NB4 (cell line): ENCODE measurements around the gene KLHDC10.
"Not testable (repeated sequence)": the region's sequence is repeated elsewhere in the genome, so short reads cannot be mapped to it uniquely, and the experiment has no call there.

Experiments used
- DNase-seq: peaks from one replicate; pipeline ENCODE4 v3.0.0; 2010; ENCODE audit warnings: low read depth
- H3K4me3 ChIP-seq: one replicate; pipeline ENCODE4 v1.5.1; 2011; ENCODE audit warnings: mild to moderate bottlenecking, low read depth, low read length, moderate library complexity
- CTCF ChIP-seq: IDR thresholded peaks from one replicate; pipeline ENCODE4 v1.5.1; 2012; ENCODE audit warnings: low read depth, low read length
- MAX ChIP-seq: IDR thresholded peaks from 2 replicates; pipeline ENCODE4 v1.6.1; 2011; ENCODE audit warnings: low read depth, low read length
- MYC ChIP-seq: IDR thresholded peaks from 2 replicates; pipeline ENCODE4 v1.6.1; 2011; ENCODE audit warnings: low read depth, low read length
- POLR2A ChIP-seq: IDR thresholded peaks from 2 replicates; pipeline ENCODE4 v1.6.1; 2011; ENCODE audit warnings: mild to moderate bottlenecking; ENCODE audit not compliant: insufficient read length; ENCODE audit errors: extremely low read depth

KLHDC10 gene

DNA sequence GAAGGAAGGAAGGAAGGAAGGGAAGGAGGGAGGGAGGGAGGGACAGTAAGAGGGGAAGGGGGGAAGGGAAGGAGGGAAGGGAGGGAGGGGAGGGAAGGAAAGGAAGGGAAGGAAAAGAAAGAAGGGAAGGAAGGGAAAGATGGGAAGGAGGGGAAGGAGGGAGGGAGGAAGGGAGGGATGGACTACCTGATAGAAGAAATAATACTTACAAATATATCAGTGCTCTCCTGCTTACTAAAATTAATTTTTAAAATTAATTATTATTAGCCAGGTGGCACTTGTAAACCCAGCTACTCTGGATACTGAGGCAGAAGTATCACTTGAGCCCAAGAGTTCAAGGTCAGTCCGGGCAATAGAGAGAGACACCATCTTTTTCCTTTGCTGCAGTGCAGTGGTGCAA, 37.6 kb upstream of the KLHDC10 start:
- no peak overlapping the region for H3K4me3 ChIP-seq
- no peak for DNase-seq
- TF ChIP-seq CTCF (no peak), MYC (no peak), MAX (no peak), POLR2A (no peak)

- no peak overlapping the region for H3K4me3 ChIP-seq
- TF ChIP-seq CTCF (peak; percentile 30), MYC (no peak), MAX (no peak), POLR2A (no peak)
- DNase-seq, result no peak
Measured at GRCh38 chr7:130037703-130038102, 32.6 kb upstream of the KLHDC10 start.

- TF ChIP-seq POLR2A, result no peak
- TF ChIP-seq MAX, result no peak
- TF ChIP-seq MYC, result no peak
- no peak for TF ChIP-seq CTCF
- no peak for DNase-seq
Measured at GRCh38 chr7:130040576-130040975, 29.8 kb upstream of the KLHDC10 start.

GRCh38 chr7:130047831-130048230, 22.5 kb upstream of the KLHDC10 start:
- TF ChIP-seq MYC, result no peak
- TF ChIP-seq CTCF, result no peak
- no peak for TF ChIP-seq MAX
- no peak for TF ChIP-seq POLR2A
- H3K4me3 ChIP-seq, result no peak overlapping the region
- no peak for DNase-seq

More at GRCh38 chr7:130040576-130040975, 29.8 kb upstream of the KLHDC10 start:
- H3K4me3 ChIP-seq, result no peak overlapping the region

DNA sequence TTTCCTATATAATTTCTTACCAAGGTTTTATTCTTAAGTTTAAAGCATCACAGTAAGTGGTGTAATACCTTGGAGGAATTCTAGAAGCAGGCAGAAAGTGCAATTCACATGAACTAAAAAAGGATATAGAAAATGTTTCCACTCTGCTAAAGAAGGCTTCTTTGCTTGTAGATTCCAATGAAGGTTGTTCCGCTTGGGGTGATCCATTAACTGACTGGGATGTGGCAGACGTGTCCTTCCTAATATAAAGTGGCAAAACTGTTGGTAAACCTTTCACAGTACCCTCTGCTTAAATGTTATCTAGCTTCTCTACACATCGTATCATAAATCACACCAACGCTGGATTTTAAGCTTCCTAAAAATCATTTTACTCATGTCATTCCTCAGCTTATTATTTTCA, 21.4 kb upstream of the KLHDC10 start:
- H3K4me3 ChIP-seq, result no peak overlapping the region
- no peak for DNase-seq
- TF ChIP-seq MYC, result no peak
- TF ChIP-seq POLR2A, result no peak
- TF ChIP-seq MAX, result no peak
- no peak for TF ChIP-seq CTCF

- DNase-seq, H3K4me3 ChIP-seq: not testable (repeated sequence)
Measured at GRCh38 chr7:130052250-130052649, 18.1 kb upstream of the KLHDC10 start.

DNA sequence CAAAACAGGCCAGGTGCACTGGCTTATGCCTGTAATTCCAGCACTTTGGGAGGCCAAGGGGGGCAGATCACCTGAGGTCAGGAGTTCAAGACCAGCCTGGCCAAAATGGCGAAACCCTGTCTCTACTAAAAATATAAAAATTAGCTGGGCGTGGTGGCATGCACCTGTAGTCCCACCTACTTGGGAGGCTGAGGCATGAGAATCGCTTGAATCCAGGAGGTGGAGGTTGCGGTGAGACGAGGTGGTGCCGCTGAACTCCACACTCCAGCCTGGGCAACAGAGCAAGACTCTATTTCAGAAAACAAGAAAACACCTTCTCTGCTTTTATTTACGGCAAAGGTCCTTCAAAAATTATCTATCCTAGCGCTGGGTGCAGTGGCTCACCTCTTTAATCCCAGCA, 15.1 kb upstream of the KLHDC10 start:
- not testable (repeated sequence) for H3K4me3 ChIP-seq, DNase-seq
